Fibroblast of skin of right quadriceps (primary cell): ENCODE results near the gene HIVEP3.
A peak's percentile ranks its signal among the peaks of the same experiment; 100 is the strongest.

Source experiments
- DNase-seq: peaks from one replicate; pipeline ENCODE4 v3.0.0-alpha.2; 2013

HIVEP3 gene

GRCh38 chr1:41726292-41726691 is 192.4 kb downstream of the HIVEP3 start:
- no peak for DNase-seq

GRCh38 chr1:41724926-41725325 is 193.8 kb downstream of the HIVEP3 start:
- DNase-seq: no peak

GRCh38 chr1:41724248-41724647 is 194.5 kb downstream of the HIVEP3 start:
- no peak for DNase-seq

GRCh38 chr1:41723786-41724185 is 194.9 kb downstream of the HIVEP3 start:
- no peak for DNase-seq

- no peak for DNase-seq
Measured at GRCh38 chr1:41722184-41722583, 196.5 kb downstream of the HIVEP3 start.

- DNase-seq: no peak
Measured at GRCh38 chr1:41720861-41721410, 197.8 kb downstream of the HIVEP3 start.

GRCh38 chr1:41719590-41719989 is 199.1 kb downstream of the HIVEP3 start:
- DNase-seq: no peak

GRCh38 chr1:41719128-41719527 is 199.6 kb downstream of the HIVEP3 start:
- DNase-seq: no peak

GRCh38 chr1:41718497-41718896 is 200.2 kb downstream of the HIVEP3 start:
- DNase-seq: no peak

GRCh38 chr1:41716188-41717130 is 202.3 kb downstream of the HIVEP3 start:
- no peak for DNase-seq

GRCh38 chr1:41715441-41716095 is 203.2 kb downstream of the HIVEP3 start:
- DNase-seq: no peak

GRCh38 chr1:41714638-41715389 is 203.9 kb downstream of the HIVEP3 start:
- DNase-seq: no peak

GRCh38 chr1:41713557-41714327 is 205.0 kb downstream of the HIVEP3 start:
- peak; percentile 94 for DNase-seq

- no peak for DNase-seq
Measured at GRCh38 chr1:41713141-41713540, 205.6 kb downstream of the HIVEP3 start.

- DNase-seq: no peak
Measured at GRCh38 chr1:41712695-41713094, 206.0 kb downstream of the HIVEP3 start.

GRCh38 chr1:41712081-41712480 is 206.6 kb downstream of the HIVEP3 start:
- DNase-seq: no peak

- no peak for DNase-seq
Measured at GRCh38 chr1:41711581-41711980, 207.1 kb downstream of the HIVEP3 start.

- DNase-seq: no peak
Measured at GRCh38 chr1:41710980-41711379, 207.7 kb downstream of the HIVEP3 start.

GRCh38 chr1:41709873-41710272 is 208.8 kb downstream of the HIVEP3 start:
- DNase-seq: no peak

GRCh38 chr1:41709331-41709730 is 209.4 kb downstream of the HIVEP3 start:
- no peak for DNase-seq

GRCh38 chr1:41708332-41708731 is 210.4 kb downstream of the HIVEP3 start:
- no peak for DNase-seq

GRCh38 chr1:41707793-41708192 is 210.9 kb downstream of the HIVEP3 start:
- no peak for DNase-seq
